HEK293T (cell line): ENCODE measurements around the gene PTPN2.

ENCODE experiments used
- FOXM1 ChIP-seq: fragments of 450-650 bp; IDR thresholded peaks from 2 replicates; pipeline ENCODE4 v1.6.1; 2017; ENCODE audit warnings: mild to moderate bottlenecking, borderline replicate concordance
- NFRKB ChIP-seq: fragments of 450-650 bp; IDR thresholded peaks from 2 replicates; pipeline ENCODE4 v1.6.1; 2016; ENCODE audit warnings: mild to moderate bottlenecking, moderate library complexity
- ZNF384 ChIP-seq: fragments of 450-650 bp; IDR thresholded peaks from 2 replicates; pipeline ENCODE4 v1.6.1; 2016

DNA sequence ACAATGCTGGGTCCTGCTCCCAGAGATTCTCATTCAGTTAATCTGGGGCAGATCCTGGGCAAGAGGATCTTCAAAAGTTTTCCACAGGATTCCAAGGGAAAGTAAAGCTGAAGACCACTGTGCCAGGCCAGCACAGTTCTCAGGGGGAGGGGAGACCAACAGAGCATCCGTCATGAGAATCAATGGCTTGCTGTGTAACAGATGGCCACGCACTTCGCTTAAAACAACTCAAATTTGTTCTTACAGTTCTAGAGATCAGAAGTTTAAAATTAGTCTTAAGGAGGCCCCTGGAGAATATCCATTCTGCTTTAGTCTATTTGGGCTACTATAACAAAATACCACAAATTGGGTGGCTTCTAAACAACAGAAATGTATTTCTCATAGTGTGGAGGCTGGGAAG, 46.3 kb upstream of the PTPN2 start:
- TF ChIP-seq ZNF384 (no peak), NFRKB (no peak), FOXM1 (no peak)
